Activated T-helper 9 cell treated with anti-CD3 and anti-CD28 coated beads, Interleukin-2, amount 50 U/mL, for 16 hours (primary cell): Measurements from ENCODE around the gene SBK3.
"Not testable (repeated sequence)": the region's sequence is repeated elsewhere in the genome, so short reads cannot be mapped to it uniquely, and the experiment has no call there.

Experiments
- DNase-seq: peaks from one replicate; pipeline ENCODE4 v3.0.0-alpha.2; 2020; ENCODE audit warnings: low read depth

SBK3 gene

GRCh38 chr19:55539090-55539984, 6.0 kb downstream of the SBK3 start:
- DNase-seq, result no peak

DNA sequence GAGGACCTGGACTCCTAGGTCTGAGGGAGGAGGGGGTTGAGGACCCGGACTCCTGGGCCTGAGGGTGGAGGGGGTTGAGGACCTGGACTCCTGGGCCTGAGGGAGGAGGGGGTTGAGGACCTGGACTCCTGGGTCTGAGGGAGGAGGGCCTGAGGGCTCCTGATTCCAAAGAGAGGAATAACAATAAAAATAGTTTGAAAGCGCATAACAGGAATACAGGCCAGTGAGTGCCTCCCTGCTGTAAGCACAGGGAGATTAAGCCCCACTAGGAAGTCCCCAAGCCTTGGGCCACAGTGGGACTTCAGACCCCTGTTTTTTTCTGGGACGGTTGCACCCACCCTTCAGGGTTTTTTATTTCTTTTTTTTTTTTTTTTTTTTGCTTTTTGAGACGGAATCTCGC, 7.2 kb downstream of the SBK3 start:
- no peak for DNase-seq

GRCh38 chr19:55537741-55538111, 7.6 kb downstream of the SBK3 start:
- DNase-seq, result no peak

DNA sequence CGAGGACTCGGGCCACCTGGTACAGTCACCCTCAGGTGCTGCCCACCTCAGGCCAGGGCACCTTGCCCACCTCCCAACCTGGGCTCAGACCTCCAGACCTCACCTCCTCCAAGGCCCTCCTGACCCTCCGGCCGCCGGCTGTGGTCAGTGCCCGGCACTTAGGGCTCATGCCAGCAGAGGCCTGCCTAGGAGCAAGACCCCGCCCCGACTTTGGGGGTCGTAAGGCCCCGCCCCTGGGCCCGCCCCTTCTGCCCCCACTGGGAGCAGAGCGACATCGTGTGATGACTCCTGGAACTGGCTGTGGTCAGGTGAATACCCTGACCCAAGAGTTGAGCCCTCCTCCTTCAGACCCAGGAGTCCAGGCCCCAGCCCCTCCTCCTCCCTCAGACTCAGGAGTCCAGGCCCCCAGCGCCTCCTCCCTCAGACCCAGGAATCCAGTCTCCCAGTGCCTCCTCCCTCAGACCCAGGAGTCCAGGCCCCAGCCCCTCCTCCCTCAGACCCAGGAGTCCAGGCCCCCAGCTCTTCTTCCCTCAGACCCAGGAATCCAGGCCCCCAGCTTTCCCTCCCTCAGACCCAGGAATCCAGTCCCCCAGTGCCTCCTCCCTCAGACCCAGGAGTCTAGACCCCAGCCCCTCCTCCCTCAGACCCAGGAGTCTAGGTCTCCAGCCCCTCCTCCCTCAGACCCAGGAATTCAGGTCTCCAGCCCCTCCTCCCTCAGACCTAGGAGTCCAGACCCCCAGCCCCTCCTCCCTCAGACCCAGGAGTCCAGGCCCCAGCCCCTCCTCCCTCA, 8.2 kb downstream of the SBK3 start, which contains the start of gene SBK2:
Gene SBK2 (minus strand): TSS at position 183 of the 790 bp plus-strand sequence. CDS start 839 bp downstream, outside the sequence.
- no peak for DNase-seq

GRCh38 chr19:55536366-55536765, 9.0 kb downstream of the SBK3 start:
- no peak for DNase-seq

DNA sequence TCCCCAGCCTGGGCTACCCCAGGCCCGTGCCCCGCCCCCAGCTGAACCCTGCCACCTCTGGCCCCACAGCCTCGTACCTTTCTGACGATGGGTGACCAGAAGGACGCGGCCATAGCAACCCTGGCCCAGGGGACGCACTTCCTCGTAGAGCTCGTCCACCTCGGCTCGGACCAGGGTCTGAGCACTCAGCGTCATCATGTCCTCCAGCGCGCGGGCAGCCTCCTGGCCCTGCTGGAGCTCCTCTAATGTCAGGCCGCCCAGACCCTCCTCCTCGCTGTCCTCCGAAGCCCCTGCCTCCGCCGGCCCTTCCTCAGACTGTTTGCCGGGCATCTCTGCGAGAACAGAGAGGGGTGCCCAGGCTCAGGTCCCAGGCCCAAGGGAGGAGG, 9.4 kb downstream of the SBK3 start:
- DNase-seq, result no peak

GRCh38 chr19:55535173-55535964, 10.0 kb downstream of the SBK3 start:
- no peak for DNase-seq

DNA sequence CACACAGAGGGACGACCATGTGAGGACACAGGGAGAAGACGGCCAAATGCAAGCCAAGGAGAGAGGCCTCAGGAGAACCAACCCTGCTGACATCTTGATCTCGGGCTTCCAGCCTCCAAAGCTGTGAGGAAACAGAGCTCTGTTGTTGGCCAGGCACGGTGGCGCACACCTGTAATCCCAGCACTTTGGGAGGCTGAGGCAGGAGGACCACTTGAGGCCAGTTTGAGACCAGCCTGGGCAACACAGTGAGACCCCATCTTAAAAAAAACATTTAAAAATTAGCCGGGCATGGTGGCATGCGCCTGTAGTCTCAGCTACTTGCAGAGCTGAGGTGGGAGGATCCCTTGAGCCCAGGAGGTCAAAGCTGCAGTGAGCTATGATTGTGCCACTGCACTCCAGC, 11.1 kb downstream of the SBK3 start:
- DNase-seq, result not testable (repeated sequence)

DNA sequence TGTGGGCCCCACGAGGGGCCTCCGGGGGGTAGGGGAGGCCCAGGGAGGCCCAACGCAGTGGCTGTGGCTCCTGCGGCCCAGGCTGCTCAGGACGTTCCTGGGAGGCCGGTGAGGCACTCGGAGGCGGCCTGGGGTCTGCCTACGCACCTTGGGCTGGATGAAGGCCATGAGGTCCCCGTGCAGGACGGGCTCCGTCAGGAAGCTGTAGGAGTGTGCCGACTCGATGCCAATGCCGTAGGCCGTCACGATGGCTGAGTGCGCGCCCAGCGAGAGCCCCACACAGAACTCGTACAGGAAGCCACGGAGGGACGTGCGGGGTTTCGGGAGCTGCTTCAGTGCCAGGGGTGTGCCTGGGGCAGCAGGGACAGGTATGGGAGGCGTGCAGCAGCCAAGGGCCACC, 14.3 kb downstream of the SBK3 start:
- no peak for DNase-seq

GRCh38 chr19:55529636-55530234, 15.6 kb downstream of the SBK3 start:
- no peak for DNase-seq

DNA sequence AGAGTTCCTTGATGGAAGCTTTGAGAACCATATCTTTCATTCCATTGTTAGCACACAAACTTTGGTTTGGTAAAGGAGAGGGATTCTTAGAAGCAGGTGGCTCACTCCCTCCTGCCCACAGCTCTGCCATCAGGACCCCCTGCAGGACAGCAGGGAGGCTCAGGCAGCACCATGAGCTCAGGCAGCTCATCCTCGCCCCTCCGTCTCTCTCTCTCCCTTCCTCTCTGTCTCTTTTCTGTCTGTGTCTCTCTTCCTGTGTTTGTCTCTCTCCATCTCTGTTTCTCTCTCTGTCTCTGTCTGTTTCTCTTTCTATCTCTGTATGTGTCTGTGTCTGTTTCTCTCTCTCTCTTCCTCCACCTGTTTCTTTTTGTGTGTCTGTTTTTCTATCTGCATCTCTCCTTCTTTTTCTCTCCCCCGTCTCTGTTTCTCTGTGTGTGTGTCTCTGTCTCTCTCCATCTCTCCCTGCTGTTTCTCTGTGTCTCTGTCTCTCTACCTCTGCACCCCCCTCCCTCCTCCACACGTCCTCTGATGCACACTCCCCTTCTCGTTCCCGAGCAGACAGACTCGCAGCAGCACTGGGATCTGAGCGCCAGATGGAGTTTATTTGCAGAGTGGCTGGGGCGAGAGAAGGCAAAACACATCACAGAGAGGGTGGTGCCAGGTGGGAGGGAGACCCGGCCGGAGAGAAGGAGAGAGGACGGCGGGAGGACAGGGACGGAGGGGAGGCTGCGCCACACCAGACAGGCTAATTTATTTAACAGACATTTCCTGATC, 17.1 kb downstream of the SBK3 start:
- no peak for DNase-seq

- no peak for DNase-seq
These were observed 17.9 kb downstream of the SBK3 start for GRCh38 chr19:55527197-55528029.

- DNase-seq, result no peak
These were observed 18.8 kb downstream of the SBK3 start for GRCh38 chr19:55526216-55527196.

DNA sequence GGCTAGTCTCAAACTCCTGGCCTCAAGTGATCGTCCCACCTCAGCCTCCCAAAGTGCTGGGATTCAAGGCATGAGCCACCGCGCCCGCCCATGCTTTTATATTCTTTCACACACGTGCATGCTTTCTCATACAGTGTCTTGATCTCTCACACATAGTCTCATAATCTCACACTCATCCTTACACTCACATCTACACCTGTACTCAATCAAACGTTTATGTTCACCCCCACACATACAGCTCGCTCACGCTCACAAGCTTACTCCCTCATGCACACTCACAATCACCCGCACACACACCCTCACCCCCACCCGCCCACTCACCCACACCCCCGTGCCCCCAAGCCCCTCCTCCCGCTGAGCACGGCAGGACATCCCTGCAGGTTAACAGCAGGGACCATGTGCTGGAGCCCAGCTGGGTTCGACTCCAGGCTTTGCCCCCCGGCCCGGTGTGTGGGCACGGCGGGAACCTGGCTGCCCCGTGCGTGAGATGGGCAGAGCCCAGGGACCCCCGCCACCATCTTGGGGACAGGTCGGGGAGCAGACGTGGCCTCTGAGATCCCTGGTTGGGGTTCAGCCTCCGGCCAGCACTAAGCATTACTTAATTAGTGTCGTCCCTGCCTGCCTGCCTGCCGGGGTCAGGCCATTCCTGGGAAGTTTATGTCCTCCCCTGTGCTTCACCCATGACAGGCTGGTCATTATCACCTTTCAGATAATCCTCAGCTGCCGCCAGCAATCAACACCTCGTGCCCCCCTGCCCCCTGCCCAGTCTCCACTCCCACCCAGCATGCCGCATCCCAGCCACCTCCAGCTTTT, 19.8 kb downstream of the SBK3 start:
- no peak for DNase-seq

DNA sequence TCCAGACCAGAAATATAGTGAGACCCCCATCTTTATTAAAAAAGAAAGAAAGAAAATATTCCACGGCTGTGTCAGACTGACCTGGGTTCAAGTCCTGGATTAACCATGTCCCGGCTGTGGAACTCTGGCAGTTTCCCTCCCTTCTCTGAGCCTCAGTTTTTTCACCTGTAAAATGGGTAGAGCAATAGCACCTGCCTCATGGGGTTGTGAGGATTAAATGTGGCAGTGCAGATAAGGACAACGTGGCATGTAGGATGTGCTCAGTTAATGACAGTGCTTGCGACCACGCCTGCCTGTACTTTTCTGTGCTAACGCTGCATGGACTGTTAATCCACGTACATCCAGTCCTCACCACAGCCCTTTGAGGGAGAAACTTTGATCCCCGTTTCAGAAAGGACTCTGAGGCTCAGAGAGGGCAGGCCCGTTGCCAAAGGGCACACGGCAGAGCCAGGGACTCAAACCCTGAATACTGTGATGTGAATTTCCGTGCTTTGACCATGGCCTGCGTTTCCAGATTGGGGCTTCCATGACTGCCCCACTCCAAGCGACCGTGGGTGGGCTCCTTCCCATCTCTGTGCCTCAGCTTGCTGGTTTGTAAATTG, 24.6 kb downstream of the SBK3 start:
- no peak for DNase-seq

GRCh38 chr19:55519451-55520311, 25.7 kb downstream of the SBK3 start:
- no peak for DNase-seq
